Right cardiac atrium (tissue), 5 donors: Measurements from ENCODE around the gene ST8SIA2. TPM values are rescaled to one million over a fixed set of nuclear protein-coding genes. Genes with fewer than 3 reads are reported as not detected.

ENCODE experiments used
- ATAC-seq, 2 donors: fragments of 200-7000 bp; cut with Tn5 transposase; one replicate each; pipeline versions ENCODE4 v1.8.0 to v1.9.1; 2020; ENCODE audit warnings: moderate library complexity in 2 of 2, mild to moderate bottlenecking in 1 of 2
- DNase-seq, 3 donors: peaks; one replicate each; pipeline ENCODE4 v3.0.0-alpha.2; 2020
- H3K27ac ChIP-seq: one replicate; pipeline ENCODE4 v1.5.1; 2013; ENCODE audit warnings: mild to moderate bottlenecking, low read length, control low read depth, moderate library complexity
- H3K27me3 ChIP-seq: one replicate; pipeline ENCODE4 v1.6.1; 2013; ENCODE audit not compliant: control insufficient read depth, insufficient read depth
- H3K4me1 ChIP-seq: one replicate; pipeline ENCODE4 v1.6.1; 2013; ENCODE audit warnings: low read length; ENCODE audit not compliant: control insufficient read depth, insufficient read depth
- H3K4me3 ChIP-seq: one replicate; pipeline ENCODE4 v1.5.1; 2013; ENCODE audit warnings: low read length, control low read depth
- H3K9me3 ChIP-seq: one replicate; pipeline ENCODE4 v1.6.1; 2013; ENCODE audit warnings: low read length; ENCODE audit not compliant: control insufficient read depth
- WGBS: extraction: QIAGEN DNeasy Blood & Tissue Kit; methylation state at CpG from one replicate; pipeline ENCODE4 v1.1.7; 2013; 5-methylcytosine and 5-hydroxymethylcytosine counted together
- intact Hi-C, 4 donors: fragments of 100-400 bp; cut with DNase I; formaldehyde crosslinking; loops; one replicate each; pipeline versions ENCODE4 v1.11.0 to v1.14.0; 2022 to 2023
- polyA plus RNA-seq: library from polyadenylated mRNA; stranded (reverse); fragments of 200-250 nt; gene quantifications from one replicate; pipeline ENCODE4 v1.2.3, GENCODE V29; 2013
- total RNA-seq, 4 donors: library from RNA; stranded (reverse); fragmentation: NEBNext Ultra II Directional; extraction: Animal tissue kit (Norgen Biotek cat#: 25700); gene quantifications; one replicate each; pipeline ENCODE4 v1.2.1, GENCODE V29; 2021
- donor health status: healthy with polysubstance abuse.
- donor health status: DM: no; HTN: yes; CAD: no.
- donor health status: DM: no; HTN: no; CAD: no.
- donor health status: DM: no; HTN: yes; CAD: no; lungs with severe emphysema.
- donor health status: DM: yes; HTN: yes; CAD: no.

The ST8SIA2 gene
- total and polyA plus RNA-seq, 5 donors, result 0.03 to 0.57 (median 0.14) TPM; not detected in 1

DNA sequence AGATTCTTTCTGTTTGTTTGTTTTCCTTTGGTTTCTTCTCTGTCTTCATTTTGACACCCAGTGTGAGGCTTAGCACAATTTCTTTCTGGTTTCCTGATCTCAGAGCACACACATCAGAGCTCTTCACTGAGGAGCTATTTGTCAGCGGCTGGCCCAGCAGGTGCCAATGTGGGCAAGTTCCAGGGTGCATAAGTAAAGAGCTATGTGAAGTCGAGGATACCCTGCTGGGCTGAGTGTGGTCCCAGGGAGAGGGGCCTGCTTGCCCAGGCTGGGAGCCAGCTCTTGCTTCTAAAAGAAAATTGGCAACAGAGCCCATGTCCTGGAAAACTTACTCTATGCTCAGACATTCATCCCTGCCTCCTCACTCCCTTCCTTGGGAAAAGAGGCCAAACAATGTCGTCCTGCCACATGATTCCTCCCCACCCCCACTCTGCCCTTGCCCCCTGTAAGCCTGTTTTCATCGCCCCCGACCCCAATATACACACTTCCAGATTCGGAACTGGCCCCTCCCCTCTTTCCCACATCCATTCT, 101.2 kb downstream of the ST8SIA2 start:
- no peaks in the 10 kb centered on the region for H3K4me1 ChIP-seq
- 40% methylated on average over 6 of the region's 6 CpGs for WGBS
- no peaks in the 10 kb centered on the region for H3K9me3 ChIP-seq
- no peak overlapping the region for H3K27ac ChIP-seq
- ATAC-seq (no peak), DNase-seq (no peak)
- no peak overlapping the region for H3K4me3 ChIP-seq
- no peaks in the 10 kb centered on the region for H3K27me3 ChIP-seq
- intact Hi-C loops, result no loop called here

- ATAC-seq (no peak), DNase-seq (no peak)
- no peak overlapping the region for H3K4me3 ChIP-seq
- no peaks in the 10 kb centered on the region for H3K27me3 ChIP-seq
- no peak overlapping the region for H3K27ac ChIP-seq
- intact Hi-C loops, result no loop called here
- no peaks in the 10 kb centered on the region for H3K9me3 ChIP-seq
- WGBS, result 79% methylated on average over 3 of the region's 3 CpGs
- H3K4me1 ChIP-seq, result no peaks in the 10 kb centered on the region
Measured at GRCh38 chr15:92495446-92495845, 101.8 kb downstream of the ST8SIA2 start.

GRCh38 chr15:92499731-92500530, 106.2 kb downstream of the ST8SIA2 start:
- DNase-seq (no peak), ATAC-seq (no peak)
- Histone ChIP-seq H3K27me3 (no peaks in the 10 kb centered on the region), H3K27ac (no peak overlapping the region), H3K4me3 (no peak overlapping the region), H3K9me3 (no peaks in the 10 kb centered on the region), H3K4me1 (no peaks in the 10 kb centered on the region)
- WGBS, result 71% methylated on average over 13 of the region's 13 CpGs
- intact Hi-C loops, result no loop called here

GRCh38 chr15:92502336-92502735, 108.7 kb downstream of the ST8SIA2 start:
- Histone ChIP-seq H3K27me3 (no peaks in the 10 kb centered on the region), H3K4me3 (no peak overlapping the region), H3K4me1 (no peaks in the 10 kb centered on the region), H3K27ac (no peak overlapping the region), H3K9me3 (no peaks in the 10 kb centered on the region)
- DNase-seq (no peak), ATAC-seq (no peak)
- intact Hi-C loops, result no loop called here
- WGBS, result 69% methylated on average over 7 of the region's 7 CpGs

DNA sequence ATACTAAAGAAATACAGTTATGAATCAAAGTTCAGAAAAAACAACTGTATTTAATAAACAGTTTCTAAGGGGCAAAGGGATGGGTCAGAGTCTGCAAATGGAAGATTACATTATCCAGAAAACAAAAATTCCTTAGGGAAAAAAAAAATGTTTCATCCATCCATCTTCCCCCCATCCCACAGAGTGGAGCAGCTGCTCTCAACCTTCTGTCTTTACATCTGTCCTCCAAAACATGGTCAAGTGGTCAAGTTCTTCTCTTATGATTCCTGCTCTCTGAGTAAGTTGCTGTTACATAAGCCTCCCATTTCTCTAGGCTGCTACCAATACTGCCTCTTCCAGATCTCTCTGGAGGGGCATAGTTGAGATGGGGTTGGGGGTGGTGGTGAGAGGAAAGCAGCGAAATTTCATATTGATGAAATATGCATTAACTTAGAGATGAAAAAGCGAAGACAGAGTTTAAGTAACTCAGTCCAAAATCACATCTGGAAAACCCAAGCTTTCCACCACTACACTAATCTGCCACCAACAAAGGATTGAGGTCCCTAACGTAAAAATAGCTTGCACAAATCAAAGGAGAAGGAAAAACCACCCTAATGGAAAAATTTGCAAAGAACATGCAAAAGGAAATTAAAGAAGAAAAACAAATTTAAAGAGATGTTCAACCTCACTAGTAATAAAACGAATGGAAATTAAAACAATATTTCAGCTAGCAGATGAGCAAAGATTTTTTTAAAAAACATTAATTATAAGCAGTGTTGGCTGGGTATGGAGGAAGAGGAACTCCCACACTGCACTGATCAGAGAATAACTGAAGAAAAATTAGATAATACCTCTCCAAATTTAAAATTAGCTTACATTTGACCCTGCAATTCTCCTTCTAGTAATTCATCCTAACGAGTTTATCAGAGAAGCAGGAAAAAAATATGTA, 109.5 kb downstream of the ST8SIA2 start:
- no peaks in the 10 kb centered on the region for H3K4me1 ChIP-seq
- H3K27me3 ChIP-seq, result no peaks in the 10 kb centered on the region
- ATAC-seq (no peak), DNase-seq (no peak)
- no peaks in the 10 kb centered on the region for H3K9me3 ChIP-seq
- intact Hi-C loops, result no loop called here
- H3K27ac ChIP-seq, result no peak overlapping the region
- WGBS, result 65% methylated on average over 5 of the region's 5 CpGs
- no peak overlapping the region for H3K4me3 ChIP-seq

GRCh38 chr15:92503889-92504288, 110.2 kb downstream of the ST8SIA2 start:
- Histone ChIP-seq H3K27me3 (no peaks in the 10 kb centered on the region), H3K4me1 (no peaks in the 10 kb centered on the region), H3K9me3 (no peaks in the 10 kb centered on the region), H3K4me3 (no peak overlapping the region), H3K27ac (no peak overlapping the region)
- DNase-seq (no peak), ATAC-seq (no peak)
- intact Hi-C loops, result no loop called here
- 61% methylated on average over 4 of the region's 4 CpGs for WGBS

DNA sequence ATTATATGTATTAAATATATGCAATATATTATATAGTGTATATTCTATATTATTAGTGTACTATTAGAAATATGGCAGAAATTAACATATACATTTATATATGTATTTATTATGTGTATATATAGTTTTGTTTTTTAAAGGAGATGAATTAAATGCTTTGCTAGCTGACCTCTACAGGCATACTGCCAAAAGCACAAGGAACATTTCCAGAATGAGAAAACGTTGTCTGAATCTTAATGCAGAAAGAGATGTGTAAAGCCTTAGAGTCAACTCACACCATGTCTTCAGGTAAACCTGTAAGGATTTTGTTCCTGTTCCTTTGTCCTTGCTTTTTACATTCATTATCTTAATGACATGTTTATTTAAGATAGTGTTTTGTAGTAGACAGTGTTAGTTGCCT, 111.9 kb downstream of the ST8SIA2 start:
- intact Hi-C loops, result no loop called here
- DNase-seq, result no peak
- H3K4me1 ChIP-seq, result no peaks in the 10 kb centered on the region
- 23% methylated on average over 1 of the region's 1 CpG for WGBS
- H3K27ac ChIP-seq, result no peak overlapping the region
- no peak for ATAC-seq
- no peaks in the 10 kb centered on the region for H3K9me3 ChIP-seq
- no peaks in the 10 kb centered on the region for H3K27me3 ChIP-seq
- H3K4me3 ChIP-seq, result no peak overlapping the region

- Histone ChIP-seq H3K4me1 (no peaks in the 10 kb centered on the region), H3K27me3 (no peaks in the 10 kb centered on the region), H3K9me3 (no peaks in the 10 kb centered on the region), H3K4me3 (no peak overlapping the region), H3K27ac (no peak overlapping the region)
- intact Hi-C loops, result no loop called here
- ATAC-seq (no peak), DNase-seq (no peak)
- 52% methylated on average over 4 of the region's 4 CpGs for WGBS
Measured at GRCh38 chr15:92506506-92506905, 112.8 kb downstream of the ST8SIA2 start.

- Histone ChIP-seq H3K27me3 (no peaks in the 10 kb centered on the region), H3K4me3 (no peak overlapping the region), H3K4me1 (no peaks in the 10 kb centered on the region), H3K9me3 (no peaks in the 10 kb centered on the region), H3K27ac (no peak overlapping the region)
- ATAC-seq (no peak), DNase-seq (no peak)
- 64% methylated on average over 4 of the region's 4 CpGs for WGBS
- intact Hi-C loops, result no loop called here
Measured at GRCh38 chr15:92510163-92510882, 116.6 kb downstream of the ST8SIA2 start.
